ENCODE data around the gene FAM181A.

The FAM181A gene

GRCh38 chr14:93943930-93944329, 16.8 kb downstream of the FAM181A start:
- TF ChIP-seq TARDBP (IDR thresholded peaks at IDR 0.05) (no peak), ZNF384 (IDR thresholded peaks at IDR 0.05) (no peak), BHLHE40 (IDR thresholded peaks at IDR 0.05; ENCODE audit: borderline replicate concordance) (no peak), L3MBTL2 (conservative IDR thresholded peaks at IDR 0.05) (no peak), FOXA1 (IDR thresholded peaks at IDR 0.05) (no peak), NFRKB (IDR thresholded peaks at IDR 0.05) (no peak), SUZ12 (IDR thresholded peaks at IDR 0.05) (no peak), LEF1 (IDR thresholded peaks at IDR 0.05; ENCODE audit: borderline replicate concordance) (no peak)
- TF ChIP-seq, protein P1, sequence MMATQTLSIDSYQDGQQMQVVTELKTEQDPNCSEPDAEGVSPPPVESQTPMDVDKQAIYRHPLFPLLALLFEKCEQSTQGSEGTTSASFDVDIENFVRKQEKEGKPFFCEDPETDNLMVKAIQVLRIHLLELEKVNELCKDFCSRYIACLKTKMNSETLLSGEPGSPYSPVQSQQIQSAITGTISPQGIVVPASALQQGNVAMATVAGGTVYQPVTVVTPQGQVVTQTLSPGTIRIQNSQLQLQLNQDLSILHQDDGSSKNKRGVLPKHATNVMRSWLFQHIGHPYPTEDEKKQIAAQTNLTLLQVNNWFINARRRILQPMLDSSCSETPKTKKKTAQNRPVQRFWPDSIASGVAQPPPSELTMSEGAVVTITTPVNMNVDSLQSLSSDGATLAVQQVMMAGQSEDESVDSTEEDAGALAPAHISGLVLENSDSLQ (IDR thresholded peaks at IDR 0.05), result no peak
- ChIA-PET POLR2A (no interaction called here), CTCF (interaction anchor here (1.1 kb wide), 1 partner anchor 193 kb away, joined by 3 read pairs; no protein-coding TSS in a partner anchor)
- DNase-seq (ENCODE audit: extremely low spot score), result no peak

DNA sequence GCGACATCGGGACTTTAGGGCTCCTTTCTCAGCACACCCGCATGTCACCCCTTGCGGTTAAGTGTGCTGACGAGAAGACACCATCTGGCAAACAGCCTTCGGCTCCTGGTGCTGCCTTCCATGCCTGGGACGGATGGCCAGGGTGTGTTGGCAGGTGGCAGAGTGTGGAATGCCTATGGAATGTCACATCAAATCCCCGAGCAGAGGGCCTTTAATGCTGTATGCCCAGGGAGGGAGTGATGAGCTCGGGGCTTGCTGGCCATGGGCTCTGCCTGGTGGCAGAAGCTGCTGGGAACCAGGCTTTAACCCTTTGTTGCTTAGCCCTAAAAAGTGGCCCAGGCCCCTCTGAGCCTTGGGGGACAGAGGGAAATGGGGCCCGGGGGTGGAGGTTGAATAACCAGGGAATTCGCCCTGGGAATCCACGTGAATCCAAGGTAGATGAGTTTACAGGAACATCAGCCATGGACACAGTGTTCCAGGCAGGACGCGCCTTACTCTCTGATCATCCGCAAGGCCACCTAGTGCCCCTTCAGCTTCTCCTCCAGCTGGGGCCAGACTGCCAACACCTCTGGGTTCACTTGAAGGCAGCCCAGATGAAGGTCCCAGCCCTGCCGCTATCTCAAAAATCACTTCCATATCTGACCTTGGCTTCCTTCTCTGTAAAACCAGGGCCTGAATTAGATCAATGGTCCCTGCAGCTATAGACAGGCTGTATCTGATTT, 17.4 kb downstream of the FAM181A start:
- no peak for DNase-seq (ENCODE audit: extremely low spot score)
- no peak for TF ChIP-seq SP1 (IDR thresholded peaks at IDR 0.05)
- no peak for TF ChIP-seq FOXM1 (IDR thresholded peaks at IDR 0.05; ENCODE audit: borderline replicate concordance)
- TF ChIP-seq L3MBTL2 (conservative IDR thresholded peaks at IDR 0.05), result no peak
- TF ChIP-seq NFRKB (IDR thresholded peaks at IDR 0.05), result no peak
- no peak for TF ChIP-seq FOXK2 (IDR thresholded peaks at IDR 0.05)
- no peak for TF ChIP-seq ELF4 (IDR thresholded peaks at IDR 0.05)
- no peak for TF ChIP-seq CTBP1 (IDR thresholded peaks at IDR 0.05; ENCODE audit: borderline replicate concordance)
- TF ChIP-seq ARNT (IDR thresholded peaks at IDR 0.05), result no peak
- TF ChIP-seq TARDBP (IDR thresholded peaks at IDR 0.05), result no peak
- TF ChIP-seq FOXA1 (IDR thresholded peaks at IDR 0.05), result no peak
- TF ChIP-seq HDGF (IDR thresholded peaks at IDR 0.05; ENCODE audit: borderline replicate concordance), result no peak
- TF ChIP-seq SUZ12 (IDR thresholded peaks at IDR 0.05), result no peak
- no peak for TF ChIP-seq ZNF384 (IDR thresholded peaks at IDR 0.05)
- no peak for TF ChIP-seq BHLHE40 (IDR thresholded peaks at IDR 0.05; ENCODE audit: borderline replicate concordance)
- no peak for TF ChIP-seq LEF1 (IDR thresholded peaks at IDR 0.05; ENCODE audit: borderline replicate concordance)
- TF ChIP-seq, protein P1 (IDR thresholded peaks at IDR 0.05), result no peak
- ChIA-PET POLR2A (no interaction called here), CTCF (no interaction called here)

DNA sequence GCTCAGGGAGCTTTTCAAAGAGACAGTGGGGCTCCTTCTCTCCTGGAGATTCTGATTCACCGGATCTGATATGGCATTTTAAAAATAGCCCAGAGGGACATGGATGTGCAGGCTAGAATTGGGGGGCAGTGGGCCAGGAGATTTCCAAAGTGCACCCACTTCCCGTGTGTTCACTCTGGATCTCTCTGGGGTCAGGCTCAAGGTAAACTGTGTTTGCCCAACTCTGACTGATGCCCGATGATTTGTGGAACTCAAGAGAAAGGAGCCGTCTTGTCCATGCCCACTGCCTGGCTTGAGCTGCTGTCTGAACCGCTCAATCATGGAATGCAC, 17.9 kb downstream of the FAM181A start:
- DNase-seq (ENCODE audit: extremely low spot score), result no peak
- ChIA-PET CTCF (no interaction called here), POLR2A (no interaction called here)
- TF ChIP-seq BHLHE40 (IDR thresholded peaks at IDR 0.05; ENCODE audit: borderline replicate concordance), result no peak

DNA sequence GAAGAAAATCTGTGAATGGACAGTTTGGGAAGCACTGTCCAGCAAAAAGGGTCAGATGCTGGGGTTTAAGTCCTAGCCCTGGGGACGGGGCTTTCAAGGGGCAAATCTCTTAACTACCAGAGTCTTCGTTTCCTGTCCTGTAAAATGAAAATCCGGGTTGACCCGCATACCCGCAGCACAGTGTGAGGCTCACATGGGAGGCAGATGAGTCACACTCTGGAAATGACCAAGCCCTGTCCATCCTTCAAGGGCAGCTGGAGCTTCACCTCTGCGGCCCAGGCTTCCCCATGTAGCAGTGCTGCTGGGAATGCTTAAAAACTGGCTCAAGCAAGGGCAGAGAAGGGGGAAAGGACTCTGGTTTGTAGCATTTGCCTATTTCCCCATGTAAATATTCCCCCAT, 19.0 kb downstream of the FAM181A start:
- POLR2A ChIA-PET, result no interaction called here
- DNase-seq (ENCODE audit: extremely low spot score), result no peak
- TF ChIP-seq TARDBP (IDR thresholded peaks at IDR 0.05) (no peak), CTBP1 (IDR thresholded peaks at IDR 0.05; ENCODE audit: borderline replicate concordance) (no peak), ARNT (IDR thresholded peaks at IDR 0.05) (no peak), SUZ12 (IDR thresholded peaks at IDR 0.05) (no peak), FOXA1 (IDR thresholded peaks at IDR 0.05) (no peak), HDGF (IDR thresholded peaks at IDR 0.05; ENCODE audit: borderline replicate concordance) (no peak), ZNF384 (IDR thresholded peaks at IDR 0.05) (no peak), LEF1 (IDR thresholded peaks at IDR 0.05; ENCODE audit: borderline replicate concordance) (no peak), ELF4 (IDR thresholded peaks at IDR 0.05) (no peak), FOXM1 (IDR thresholded peaks at IDR 0.05; ENCODE audit: borderline replicate concordance) (no peak), L3MBTL2 (conservative IDR thresholded peaks at IDR 0.05) (no peak), SP1 (IDR thresholded peaks at IDR 0.05) (no peak), NFRKB (IDR thresholded peaks at IDR 0.05) (no peak), BHLHE40 (IDR thresholded peaks at IDR 0.05; ENCODE audit: borderline replicate concordance) (no peak), FOXK2 (IDR thresholded peaks at IDR 0.05) (no peak)
- TF ChIP-seq, protein P1 (IDR thresholded peaks at IDR 0.05), result no peak
- CTCF ChIA-PET, result no interaction called here

DNA sequence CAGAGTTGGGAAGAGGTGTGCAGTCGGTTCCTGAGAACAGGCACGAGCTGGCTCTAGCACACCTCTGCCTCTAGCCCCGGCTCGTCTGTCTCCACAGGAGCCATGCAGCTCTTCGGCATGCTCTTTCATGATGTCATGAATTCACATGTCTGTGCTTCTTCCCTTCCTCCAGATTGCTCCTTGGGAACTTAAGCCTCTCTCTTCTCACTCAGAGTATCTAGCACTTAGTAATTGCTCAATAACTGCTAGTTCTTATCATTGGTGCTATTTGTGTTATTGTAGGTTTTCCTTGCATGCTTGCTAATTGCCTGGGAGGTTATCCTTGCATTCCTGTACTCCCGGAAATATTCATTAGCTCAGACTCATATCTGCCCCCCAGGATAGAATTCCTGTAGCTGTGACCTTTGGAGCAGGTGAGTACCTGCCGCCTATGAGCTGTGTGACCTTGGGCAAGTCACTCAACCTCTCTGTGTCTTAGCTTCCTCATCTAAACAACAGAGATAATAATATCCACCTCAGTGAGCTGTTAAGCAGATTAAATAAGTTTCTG, 19.5 kb downstream of the FAM181A start:
- CTCF ChIA-PET, result interaction anchor here (1.1 kb wide), 1 partner anchor 10 kb away, joined by 3 read pairs; no protein-coding TSS in a partner anchor
- DNase-seq (ENCODE audit: extremely low spot score), result no peak
- TF ChIP-seq HDGF (IDR thresholded peaks at IDR 0.05; ENCODE audit: borderline replicate concordance) (no peak), FOXA1 (IDR thresholded peaks at IDR 0.05) (no peak), TARDBP (IDR thresholded peaks at IDR 0.05) (no peak), L3MBTL2 (conservative IDR thresholded peaks at IDR 0.05) (no peak), FOXM1 (IDR thresholded peaks at IDR 0.05; ENCODE audit: borderline replicate concordance) (no peak), SUZ12 (IDR thresholded peaks at IDR 0.05) (no peak)
- TF ChIP-seq, protein P1 (IDR thresholded peaks at IDR 0.05), result no peak
- POLR2A ChIA-PET, result no interaction called here

- ChIA-PET CTCF (interaction anchor here (1.1 kb wide), 1 partner anchor 9 kb away, joined by 3 read pairs; no protein-coding TSS in a partner anchor), POLR2A (no interaction called here)
- no peak for DNase-seq (ENCODE audit: extremely low spot score)
- no peak for TF ChIP-seq CTBP1 (IDR thresholded peaks at IDR 0.05; ENCODE audit: borderline replicate concordance)
- TF ChIP-seq HDGF (IDR thresholded peaks at IDR 0.05; ENCODE audit: borderline replicate concordance), result no peak
- no peak for TF ChIP-seq FOXK2 (IDR thresholded peaks at IDR 0.05)
- no peak for TF ChIP-seq FOXM1 (IDR thresholded peaks at IDR 0.05; ENCODE audit: borderline replicate concordance)
These were observed 20.1 kb downstream of the FAM181A start for GRCh38 chr14:93947282-93947681.
